SK-N-SH (cell line): ENCODE data around the gene HBP1. TPM values are rescaled to one million over a fixed set of nuclear protein-coding genes. Genes with fewer than 3 reads are reported as not detected.

Source experiments
- CTCF ChIA-PET: fragments of 300-600, 350-600 bp; formaldehyde crosslinking; extraction: SDS; loops from one replicate; lab custom pipeline; 2021; lab: Yijun Ruan, JAX
- POLR2A ChIA-PET: fragments of 350-600 bp; sonication (Branson Sonifier 250); formaldehyde crosslinking; extraction: SDS; loops from one replicate; lab custom pipeline; 2020; ENCODE audit warnings: antibody characterized with exemption, inconsistent platforms; lab: Yijun Ruan, JAX
- DNase-seq: peaks from one replicate; pipeline ENCODE4 v3.0.0; 2012
- H2AFZ ChIP-seq: fragments of 200-600 bp; sonication (generic); 2 replicates; pipeline ENCODE4 v1.8.1; 2016; ENCODE audit warnings: antibody characterized with exemption, mild to moderate bottlenecking, low read depth
- H3F3A ChIP-seq: fragments of 200-600 bp; sonication (generic); replicated peaks from 2 replicates; pipeline ENCODE3; 2016; ENCODE audit warnings: antibody characterized with exemption, mild to moderate bottlenecking; ENCODE audit not compliant: insufficient read depth
- H3K27ac ChIP-seq, 2 experiments: fragments of 200-500 bp in 1 of 2; fragments of 200-600 bp in 1 of 2; sonication (Bioruptor generic) in 1 of 2; sonication (generic), shearing (Covaris generic) in 1 of 2; 2 replicates each; pipeline versions ENCODE4 v1.5.1 to v1.6.1; 2014 to 2016; ENCODE audit warnings: low read depth in 2 of 2, inconsistent platforms in 1 of 2, low read length in 1 of 2, mild to moderate bottlenecking in 1 of 2, mixed read lengths in 1 of 2
- H3K27me3 ChIP-seq: fragments of 200-600 bp; sonication (generic), shearing (Covaris generic); 2 replicates; pipeline ENCODE4 v1.6.1; 2016; ENCODE audit warnings: mixed run types; ENCODE audit not compliant: insufficient read depth
- H3K36me3 ChIP-seq, 2 experiments: fragments of 200-500 bp in 1 of 2; fragments of 200-600 bp in 1 of 2; sonication (Bioruptor generic) in 1 of 2; sonication (generic) in 1 of 2; replicated peaks in 1 of 2; 2 replicates each; pipeline versions ENCODE3 to v1.5.1; 2014 to 2016; ENCODE audit warnings: low read length in 1 of 2, mild to moderate bottlenecking in 1 of 2; ENCODE audit not compliant: insufficient read depth in 2 of 2, control insufficient read depth in 1 of 2
- H3K4me1 ChIP-seq, 2 experiments: fragments of 200-500 bp in 1 of 2; fragments of 200-600 bp in 1 of 2; sonication (Bioruptor generic) in 1 of 2; sonication (generic), shearing (Covaris generic) in 1 of 2; 2 replicates each; pipeline versions ENCODE4 v1.5.1 to v1.6.1; 2014 to 2016; ENCODE audit warnings: low read depth in 1 of 2, low read length in 1 of 2, mixed run types in 1 of 2; ENCODE audit not compliant: insufficient read depth in 2 of 2, control insufficient read depth in 1 of 2
- H3K4me2 ChIP-seq: fragments of 200-600 bp; sonication (generic), shearing (Covaris generic); 2 replicates; pipeline ENCODE4 v1.6.1; 2017; ENCODE audit warnings: mixed run types
- H3K4me3 ChIP-seq, 2 experiments: fragments of 200-500 bp in 1 of 2; fragments of 200-600 bp in 1 of 2; sonication (Bioruptor generic) in 1 of 2; sonication (generic), shearing (Covaris generic) in 1 of 2; 2 replicates each; pipeline versions ENCODE4 v1.5.1 to v1.8.1; 2014 to 2016; ENCODE audit warnings: low read depth in 2 of 2, inconsistent platforms in 1 of 2, low read length in 1 of 2, mild to moderate bottlenecking in 1 of 2, mixed read lengths in 1 of 2, moderate library complexity in 1 of 2
- H3K79me2 ChIP-seq: fragments of 200-600 bp; sonication (generic); 2 replicates; pipeline ENCODE4 v1.8.1; 2017; ENCODE audit warnings: mild to moderate bottlenecking; ENCODE audit not compliant: insufficient read depth
- H3K9ac ChIP-seq: fragments of 200-600 bp; sonication (generic); 2 replicates; pipeline ENCODE4 v1.6.1; 2017; ENCODE audit warnings: mixed run types
- H3K9me2 ChIP-seq: fragments of 200-600 bp; sonication (generic); 2 replicates; pipeline ENCODE4 v1.6.1; 2017; ENCODE audit warnings: mixed run types
- H3K9me3 ChIP-seq: fragments of 200-600 bp; sonication (generic); 2 replicates; pipeline ENCODE4 v1.6.1; 2017; ENCODE audit warnings: mixed run types, mild to moderate bottlenecking, moderate library complexity
- H4K20me1 ChIP-seq: fragments of 200-600 bp; sonication (generic); 2 replicates; pipeline ENCODE4 v1.6.1; 2017; ENCODE audit warnings: mild to moderate bottlenecking, mixed run types; ENCODE audit not compliant: insufficient read depth
- CTCF ChIP-seq: fragments of 200-600 bp; sonication (generic); IDR thresholded peaks from 2 replicates; pipeline ENCODE4 v1.6.1; 2017; ENCODE audit warnings: antibody characterized with exemption, mild to moderate bottlenecking, moderate library complexity
- EP300 ChIP-seq, 2 experiments: IDR thresholded peaks; 2 replicates each; pipeline versions ENCODE4 v1.4.0 to v1.6.1; 2012; ENCODE audit warnings: borderline replicate concordance in 1 of 2, low read depth in 1 of 2, low read length in 1 of 2
- EZH2phosphoT487 ChIP-seq: fragments of 200-600 bp; sonication (generic); IDR thresholded peaks from 2 replicates; pipeline ENCODE4 v1.6.1; 2017; ENCODE audit warnings: low read depth, mixed run types, mild to moderate bottlenecking, antibody characterized with exemption, moderate library complexity, borderline replicate concordance
- FOSL2 ChIP-seq: IDR thresholded peaks from 2 replicates; pipeline ENCODE4 v1.4.0; 2012; ENCODE audit warnings: low read depth, mild to moderate bottlenecking, moderate library complexity, borderline replicate concordance
- FOXM1 ChIP-seq: IDR thresholded peaks from 2 replicates; pipeline ENCODE4 v1.4.0; 2012; ENCODE audit warnings: low read depth, mild to moderate bottlenecking
- GATA2 ChIP-seq: sonication (generic); formaldehyde crosslinking; IDR thresholded peaks from 2 replicates; pipeline ENCODE4 v1.5.0; 2020; ENCODE audit warnings: mild to moderate bottlenecking, missing genetic modification reagents
- IRF3 ChIP-seq: fragments of 150-350 bp; IDR thresholded peaks from 2 replicates; pipeline ENCODE4 v1.6.1; 2016; ENCODE audit warnings: mild to moderate bottlenecking, low read depth, low read length
- JUND ChIP-seq: IDR thresholded peaks from 2 replicates; pipeline ENCODE4 v1.4.0; 2012
- MXI1 ChIP-seq: IDR thresholded peaks from 2 replicates; pipeline ENCODE4 v1.6.1; 2012; ENCODE audit warnings: mild to moderate bottlenecking, low read depth, low read length, improper control_type of control experiment
- NRF1 ChIP-seq: IDR thresholded peaks from 2 replicates; pipeline ENCODE4 v1.6.1; 2012; ENCODE audit warnings: low read depth, mild to moderate bottlenecking, low read length
- PBX3 ChIP-seq: IDR thresholded peaks from 2 replicates; pipeline ENCODE4; 2012
- POLR2AphosphoS5 ChIP-seq: IDR thresholded peaks from 2 replicates; pipeline ENCODE4 v1.6.1; 2012; ENCODE audit warnings: low read depth, low read length
- RXRA ChIP-seq: IDR thresholded peaks from 2 replicates; pipeline ENCODE4 v1.4.0; 2012; ENCODE audit warnings: low read depth, mild to moderate bottlenecking, borderline replicate concordance
- SIN3A ChIP-seq: IDR thresholded peaks from 2 replicates; pipeline ENCODE4 v1.6.1; 2012; ENCODE audit warnings: low read depth, mild to moderate bottlenecking, low read length, moderate library complexity, borderline replicate concordance
- TEAD4 ChIP-seq: IDR thresholded peaks from 2 replicates; pipeline ENCODE4 v1.4.0; 2012; ENCODE audit warnings: mild to moderate bottlenecking, borderline replicate concordance; ENCODE audit not compliant: insufficient read depth
- USF1 ChIP-seq: IDR thresholded peaks from 2 replicates; pipeline ENCODE4 v1.4.0; 2012; ENCODE audit warnings: low read depth, borderline replicate concordance
- YY1 ChIP-seq: IDR thresholded peaks from 2 replicates; pipeline ENCODE4 v1.4.0; 2012; ENCODE audit warnings: low read depth, mild to moderate bottlenecking
- WGBS: methylation state at CpG from one replicate; pipeline ENCODE4 v1.1.6; 2017; ENCODE audit warnings: low lambda C conversion rate; 5-methylcytosine and 5-hydroxymethylcytosine counted together
- polyA plus RNA-seq, 3 experiments: library from polyadenylated mRNA; depleted of rRNA; stranded (reverse); fragments of >200 nt; gene quantifications; 2 replicates each; pipeline ENCODE4 v1.2.3, GENCODE V29; 2012
- TF ChIP-seq, protein P1 (sequence below): IDR thresholded peaks from 2 replicates; pipeline ENCODE4 v1.4.0; 2012; ENCODE audit warnings: low read depth, borderline replicate concordance
- TF ChIP-seq, protein P2 (sequence below): IDR thresholded peaks from 2 replicates; pipeline ENCODE4 v1.6.1; 2012; ENCODE audit warnings: mild to moderate bottlenecking, low read depth, low read length, moderate library complexity
- TF ChIP-seq, protein P3 (sequence below): IDR thresholded peaks from 2 replicates; pipeline ENCODE4 v1.4.0; 2012; ENCODE audit warnings: low read depth

The HBP1 gene
- polyA plus RNA-seq, 1 of the 3 experiments (the other 2 are of a cell fraction) = 27.2 TPM

GRCh38 chr7:107196834-107197610, 28.2 kb downstream of the HBP1 start:
- Histone ChIP-seq H3K27ac (no peak overlapping the region), H3K4me2 (no peak overlapping the region), H3K79me2 (no peaks in the 10 kb centered on the region), H3K9ac (no peak overlapping the region), H3K9me2 (no peaks in the 10 kb centered on the region), H3K27me3 (no peaks in the 10 kb centered on the region), H2AFZ (no peak overlapping the region), H3F3A (peaks cover 21% of the 10 kb centered on the region), H3K4me3 (no peak overlapping the region), H3K4me1 (no peaks in the 10 kb centered on the region), H3K9me3 (no peaks in the 10 kb centered on the region), H3K36me3 (peaks cover 64 to 80% of the 10 kb centered on the region in 2 experiments), H4K20me1 (no peaks in the 10 kb centered on the region)
- ChIA-PET CTCF (interaction anchor here (1.1 to 1.2 kb wide), 2 partner anchors 11 to 17 kb away, joined by 3 read pairs; no protein-coding TSS in a partner anchor), POLR2A (no interaction called here)
- no peak for TF ChIP-seq TEAD4
- TF ChIP-seq EP300 (IDR thresholded peaks at IDR 0.05; ENCODE audit: borderline replicate concordance in 1 of 2, low read depth in 1 of 2, low read length in 1 of 2) = no peak
- TF ChIP-seq IRF3 = no peak
- no peak for TF ChIP-seq RXRA
- TF ChIP-seq, protein P1, sequence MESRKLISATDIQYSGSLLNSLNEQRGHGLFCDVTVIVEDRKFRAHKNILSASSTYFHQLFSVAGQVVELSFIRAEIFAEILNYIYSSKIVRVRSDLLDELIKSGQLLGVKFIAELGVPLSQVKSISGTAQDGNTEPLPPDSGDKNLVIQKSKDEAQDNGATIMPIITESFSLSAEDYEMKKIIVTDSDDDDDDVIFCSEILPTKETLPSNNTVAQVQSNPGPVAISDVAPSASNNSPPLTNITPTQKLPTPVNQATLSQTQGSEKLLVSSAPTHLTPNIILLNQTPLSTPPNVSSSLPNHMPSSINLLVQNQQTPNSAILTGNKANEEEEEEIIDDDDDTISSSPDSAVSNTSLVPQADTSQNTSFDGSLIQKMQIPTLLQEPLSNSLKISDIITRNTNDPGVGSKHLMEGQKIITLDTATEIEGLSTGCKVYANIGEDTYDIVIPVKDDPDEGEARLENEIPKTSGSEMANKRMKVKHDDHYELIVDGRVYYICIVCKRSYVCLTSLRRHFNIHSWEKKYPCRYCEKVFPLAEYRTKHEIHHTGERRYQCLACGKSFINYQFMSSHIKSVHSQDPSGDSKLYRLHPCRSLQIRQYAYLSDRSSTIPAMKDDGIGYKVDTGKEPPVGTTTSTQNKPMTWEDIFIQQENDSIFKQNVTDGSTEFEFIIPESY = no peak
- TF ChIP-seq FOXM1 = no peak
- TF ChIP-seq, protein P2, sequence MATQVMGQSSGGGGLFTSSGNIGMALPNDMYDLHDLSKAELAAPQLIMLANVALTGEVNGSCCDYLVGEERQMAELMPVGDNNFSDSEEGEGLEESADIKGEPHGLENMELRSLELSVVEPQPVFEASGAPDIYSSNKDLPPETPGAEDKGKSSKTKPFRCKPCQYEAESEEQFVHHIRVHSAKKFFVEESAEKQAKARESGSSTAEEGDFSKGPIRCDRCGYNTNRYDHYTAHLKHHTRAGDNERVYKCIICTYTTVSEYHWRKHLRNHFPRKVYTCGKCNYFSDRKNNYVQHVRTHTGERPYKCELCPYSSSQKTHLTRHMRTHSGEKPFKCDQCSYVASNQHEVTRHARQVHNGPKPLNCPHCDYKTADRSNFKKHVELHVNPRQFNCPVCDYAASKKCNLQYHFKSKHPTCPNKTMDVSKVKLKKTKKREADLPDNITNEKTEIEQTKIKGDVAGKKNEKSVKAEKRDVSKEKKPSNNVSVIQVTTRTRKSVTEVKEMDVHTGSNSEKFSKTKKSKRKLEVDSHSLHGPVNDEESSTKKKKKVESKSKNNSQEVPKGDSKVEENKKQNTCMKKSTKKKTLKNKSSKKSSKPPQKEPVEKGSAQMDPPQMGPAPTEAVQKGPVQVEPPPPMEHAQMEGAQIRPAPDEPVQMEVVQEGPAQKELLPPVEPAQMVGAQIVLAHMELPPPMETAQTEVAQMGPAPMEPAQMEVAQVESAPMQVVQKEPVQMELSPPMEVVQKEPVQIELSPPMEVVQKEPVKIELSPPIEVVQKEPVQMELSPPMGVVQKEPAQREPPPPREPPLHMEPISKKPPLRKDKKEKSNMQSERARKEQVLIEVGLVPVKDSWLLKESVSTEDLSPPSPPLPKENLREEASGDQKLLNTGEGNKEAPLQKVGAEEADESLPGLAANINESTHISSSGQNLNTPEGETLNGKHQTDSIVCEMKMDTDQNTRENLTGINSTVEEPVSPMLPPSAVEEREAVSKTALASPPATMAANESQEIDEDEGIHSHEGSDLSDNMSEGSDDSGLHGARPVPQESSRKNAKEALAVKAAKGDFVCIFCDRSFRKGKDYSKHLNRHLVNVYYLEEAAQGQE = no peak
- TF ChIP-seq FOSL2 = no peak
- no peak for TF ChIP-seq YY1
- TF ChIP-seq SIN3A = no peak
- TF ChIP-seq PBX3 = no peak
- TF ChIP-seq, protein P3, sequence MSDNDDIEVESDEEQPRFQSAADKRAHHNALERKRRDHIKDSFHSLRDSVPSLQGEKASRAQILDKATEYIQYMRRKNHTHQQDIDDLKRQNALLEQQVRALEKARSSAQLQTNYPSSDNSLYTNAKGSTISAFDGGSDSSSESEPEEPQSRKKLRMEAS = no peak
- TF ChIP-seq CTCF = no peak
- TF ChIP-seq GATA2 (CRISPR knock-in tag) = no peak
- no peak for TF ChIP-seq MXI1
- no peak for TF ChIP-seq EZH2phosphoT487
- no peak for TF ChIP-seq JUND
- no peak for TF ChIP-seq POLR2AphosphoS5
- TF ChIP-seq NRF1 = no peak
- TF ChIP-seq USF1 = no peak
- WGBS = 95% methylated on average over 10 of the region's 10 CpGs
- no peak for DNase-seq
